H1 (cell line): Measurements from ENCODE around the gene MAP4K4. TPM values are rescaled to one million over a fixed set of nuclear protein-coding genes. Genes with fewer than 3 reads are reported as not detected.

Experiments used
- JUN ChIP-seq: IDR thresholded peaks from 2 replicates; pipeline ENCODE4 v1.6.1; 2011; ENCODE audit warnings: low read depth, mild to moderate bottlenecking, improper control_type of control experiment, low read length
- NRF1 ChIP-seq: IDR thresholded peaks from 2 replicates; pipeline ENCODE4 v1.6.1; 2011; ENCODE audit warnings: mild to moderate bottlenecking, low read depth, low read length, improper control_type of control experiment
- RAD21 ChIP-seq, 2 experiments: IDR thresholded peaks in 1 of 2; conservative IDR thresholded peaks in 1 of 2; 2 replicates each; pipeline ENCODE4 v1.6.1; 2011; ENCODE audit warnings: low read depth in 2 of 2, low read length in 2 of 2, improper control_type of control experiment in 1 of 2, inconsistent platforms in 1 of 2, mild to moderate bottlenecking in 1 of 2, moderate library complexity in 1 of 2
- SP1 ChIP-seq: IDR thresholded peaks from 2 replicates; pipeline ENCODE4 v1.6.1; 2011; ENCODE audit warnings: low read depth, low read length
- TAF7 ChIP-seq: optimal IDR thresholded peaks from 2 replicates; pipeline ENCODE3; 2011; ENCODE audit warnings: low read depth, mild to moderate bottlenecking, inconsistent platforms, low read length, moderate library complexity, borderline replicate concordance
- polyA plus RNA-seq, 7 experiments: library from polyadenylated mRNA; depleted of rRNA in 3 of 7; stranded (reverse) in 5 of 7; unstranded in 2 of 7; fragments of >200 nt in 5 of 7; fragments of 200-250 nt in 2 of 7; gene quantifications; 1 replicate in 5 of 7; 2 replicates in 1 of 7; 4 replicates in 1 of 7; pipeline versions ENCODE4 v1.2.1 to v1.2.3, GENCODE V29; 2011 to 2013; ENCODE audit warnings: missing spikeins in 2 of 7, mixed read lengths in 2 of 7
- total RNA-seq: library from RNA; stranded (reverse); fragmentation: NEBNext Ultra II Directional; extraction: Animal tissue kit (Norgen Biotek cat#: 25700); gene quantifications from 2 replicates; pipeline ENCODE4 v1.2.1, GENCODE V29; 2021

The MAP4K4 gene
- total and polyA plus RNA-seq, 2 of the 8 experiments (the other 6 are each of a cell fraction or from before 2014, with no cell fraction given): 53.2 to 138 TPM

- TF ChIP-seq JUN (no peak), SP1 (no peak), NRF1 (no peak), TAF7 (no peak), RAD21 (IDR thresholded peaks at IDR 0.05 in 1 of 2, conservative IDR thresholded peaks at IDR 0.05 in 1 of 2; ENCODE audit: low read depth in 2 of 2, low read length in 2 of 2) (no peak)
These were observed 5.5 kb upstream of the MAP4K4 start (continued) for GRCh38 chr2:101692041-101692440.
